Astrocyte of the cerebellum (primary cell): Measurements from ENCODE around the gene USP37.

ENCODE experiments used
- DNase-seq: peaks from one replicate; pipeline ENCODE4 v3.0.0-alpha.2; 2011; ENCODE audit warnings: low read depth
- H3K4me3 ChIP-seq: 2 replicates; pipeline ENCODE4 v1.5.1; 2011; ENCODE audit warnings: mild to moderate bottlenecking, low read depth, low read length, moderate library complexity
- CTCF ChIP-seq: IDR thresholded peaks from 2 replicates; pipeline ENCODE4 v1.5.1; 2012; ENCODE audit warnings: low read length, low read depth, moderate library complexity, mild to moderate bottlenecking; ENCODE audit errors: missing control alignments
- in situ Hi-C: cut with HindIII; loops from 2 replicates; pipeline ENCODE4 v1.10.0; 2017; ENCODE audit warnings: low sequenced_read_pairs

The USP37 gene

GRCh38 chr2:218405746-218406208 is 162.4 kb downstream of the USP37 start:
- peak overlapping the region; percentile 31 for H3K4me3 ChIP-seq
- in situ Hi-C loops = no loop called here
- DNase-seq = no peak
- TF ChIP-seq CTCF = no peak

- in situ Hi-C loops = no loop called here
- no peak for DNase-seq
- no peak for TF ChIP-seq CTCF
- H3K4me3 ChIP-seq = no peak overlapping the region
Observed at GRCh38 chr2:218405086-218405745, 162.9 kb downstream of the USP37 start.

DNA sequence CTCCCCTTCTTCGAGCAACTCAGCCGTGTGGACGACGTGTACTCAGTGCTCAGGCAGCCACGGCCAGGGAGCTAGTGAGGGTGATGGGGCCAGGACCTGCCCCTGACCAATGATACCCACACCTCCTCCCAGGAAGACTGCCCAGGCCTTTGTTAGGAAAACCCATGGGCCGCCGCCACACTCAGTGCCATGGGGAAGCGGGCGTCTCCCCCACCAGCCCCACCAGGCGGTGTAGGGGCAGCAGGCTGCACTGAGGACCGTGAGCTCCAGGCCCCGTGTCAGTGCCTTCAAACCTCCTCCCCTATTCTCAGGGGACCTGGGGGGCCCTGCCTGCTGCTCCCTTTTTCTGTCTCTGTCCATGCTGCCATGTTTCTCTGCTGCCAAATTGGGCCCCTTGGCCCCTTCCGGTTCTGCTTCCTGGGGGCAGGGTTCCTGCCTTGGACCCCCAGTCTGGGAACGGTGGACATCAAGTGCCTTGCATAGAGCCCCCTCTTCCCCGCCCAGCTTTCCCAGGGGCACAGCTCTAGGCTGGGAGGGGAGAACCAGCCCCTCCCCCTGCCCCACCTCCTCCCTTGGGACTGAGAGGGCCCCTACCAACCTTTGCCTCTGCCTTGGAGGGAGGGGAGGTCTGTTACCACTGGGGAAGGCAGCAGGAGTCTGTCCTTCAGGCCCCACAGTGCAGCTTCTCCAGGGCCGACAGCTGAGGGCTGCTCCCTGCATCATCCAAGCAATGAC is 163.6 kb downstream of the USP37 start:
- no peak for DNase-seq
- in situ Hi-C loops = no loop called here
- no peak for TF ChIP-seq CTCF
- H3K4me3 ChIP-seq = no peak overlapping the region

DNA sequence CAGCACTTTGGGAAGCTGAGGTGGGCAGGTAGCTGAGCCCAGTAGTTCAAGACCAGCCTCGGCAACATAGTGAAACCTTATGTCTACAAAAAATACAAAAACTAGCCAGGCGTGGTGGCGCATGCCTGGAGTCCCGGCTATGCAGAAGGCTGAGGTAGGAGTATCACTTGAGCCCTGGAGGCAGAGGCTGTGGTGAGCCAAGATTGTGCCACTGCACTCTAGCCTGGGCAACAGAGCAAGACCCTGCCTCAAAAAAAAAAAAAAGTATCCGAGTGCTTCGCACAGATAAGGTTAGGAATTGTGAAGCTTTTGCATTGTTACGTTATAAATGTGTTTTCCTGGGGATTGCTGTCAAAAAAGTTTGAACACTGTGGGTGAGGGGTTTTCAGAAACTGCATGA is 164.3 kb downstream of the USP37 start:
- H3K4me3 ChIP-seq = no peak overlapping the region
- DNase-seq = no peak
- in situ Hi-C loops = no loop called here
- TF ChIP-seq CTCF = no peak

DNA sequence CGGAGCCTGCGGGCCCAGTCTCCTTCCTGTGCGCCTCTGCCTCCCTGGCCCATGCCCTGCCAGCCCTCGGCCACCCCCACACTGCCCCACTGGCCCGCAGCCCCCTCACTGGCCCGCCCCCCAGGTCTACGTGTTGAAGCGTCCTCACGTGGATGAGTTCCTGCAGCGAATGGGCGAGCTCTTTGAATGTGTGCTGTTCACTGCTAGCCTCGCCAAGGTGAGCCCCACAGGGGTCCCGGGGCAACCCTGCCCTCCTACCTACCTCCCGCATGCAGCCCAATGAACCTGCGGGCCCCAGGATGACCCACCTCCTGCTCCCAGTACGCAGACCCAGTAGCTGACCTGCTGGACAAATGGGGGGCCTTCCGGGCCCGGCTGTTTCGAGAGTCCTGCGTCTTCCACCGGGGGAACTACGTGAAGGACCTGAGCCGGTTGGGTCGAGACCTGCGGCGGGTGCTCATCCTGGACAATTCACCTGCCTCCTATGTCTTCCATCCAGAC is 165.2 kb downstream of the USP37 start:
- H3K4me3 ChIP-seq = no peak overlapping the region
- DNase-seq = no peak
- TF ChIP-seq CTCF = no peak
- in situ Hi-C loops = no loop called here

- in situ Hi-C loops = no loop called here
- no peak for TF ChIP-seq CTCF
- H3K4me3 ChIP-seq = no peak overlapping the region
- DNase-seq = no peak
Observed at GRCh38 chr2:218402491-218402901, 165.7 kb downstream of the USP37 start.
